GM19467 (cell line): ENCODE measurements around the gene ZNF827.

Experiments
- ATAC-seq: cut with Tn5 transposase; IDR thresholded peaks from one replicate; pipeline ENCODE4 v1.9.1; 2021; ENCODE audit warnings: mild to moderate bottlenecking, moderate library complexity; ENCODE audit not compliant: unreplicated experiment

Gene ZNF827

DNA sequence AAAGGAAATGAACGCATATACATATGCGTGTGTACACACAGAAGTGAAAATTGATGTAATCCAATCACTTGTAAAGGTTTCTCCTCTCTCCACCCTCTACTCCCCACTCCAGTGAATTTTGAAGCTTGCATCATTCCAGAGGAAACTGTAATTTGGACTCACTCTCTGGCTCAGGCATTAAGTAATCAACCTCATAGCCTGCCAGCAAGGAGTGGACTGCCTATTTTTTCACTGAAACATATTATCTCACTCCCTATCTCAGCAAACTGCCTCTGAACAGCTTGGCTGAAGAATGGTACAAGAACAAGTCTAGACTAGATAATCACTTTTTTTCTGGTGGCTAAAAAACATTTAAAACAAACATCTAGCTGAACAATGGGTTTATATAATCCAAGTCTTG is 134.5 kb downstream of the ZNF827 start:
- ATAC-seq: no peak

- no peak for ATAC-seq
Observed at GRCh38 chr4:145799223-145799622, 139.4 kb downstream of the ZNF827 start.

- no peak for ATAC-seq
Observed at GRCh38 chr4:145797278-145797677, 141.3 kb downstream of the ZNF827 start.

DNA sequence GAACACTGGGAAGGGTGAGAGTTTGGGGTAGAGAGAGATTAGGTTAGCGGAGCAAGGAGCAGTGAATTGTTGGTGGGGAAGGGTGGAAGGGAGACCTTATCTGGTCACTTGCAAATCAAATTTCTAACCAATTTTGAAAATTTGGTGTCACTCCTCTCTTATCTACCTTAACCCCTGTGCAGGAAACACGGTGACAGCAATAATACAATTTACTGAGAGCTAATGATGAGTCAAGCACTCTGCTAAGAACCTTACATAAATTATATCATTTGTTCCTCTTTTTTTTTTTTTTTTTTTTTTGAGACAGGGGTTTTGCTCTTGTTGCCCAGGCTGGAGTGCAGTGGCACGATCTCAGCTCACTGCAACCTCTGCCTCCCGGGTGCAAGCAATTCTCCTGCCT is 142.3 kb downstream of the ZNF827 start:
- ATAC-seq: no peak

GRCh38 chr4:145795521-145795920 is 143.1 kb downstream of the ZNF827 start:
- ATAC-seq: no peak

- no peak for ATAC-seq
Observed at GRCh38 chr4:145792429-145792828, 146.2 kb downstream of the ZNF827 start.

GRCh38 chr4:145791988-145792387 is 146.6 kb downstream of the ZNF827 start:
- ATAC-seq: no peak

- ATAC-seq: no peak
Observed at GRCh38 chr4:145788755-145789154, 149.9 kb downstream of the ZNF827 start.

DNA sequence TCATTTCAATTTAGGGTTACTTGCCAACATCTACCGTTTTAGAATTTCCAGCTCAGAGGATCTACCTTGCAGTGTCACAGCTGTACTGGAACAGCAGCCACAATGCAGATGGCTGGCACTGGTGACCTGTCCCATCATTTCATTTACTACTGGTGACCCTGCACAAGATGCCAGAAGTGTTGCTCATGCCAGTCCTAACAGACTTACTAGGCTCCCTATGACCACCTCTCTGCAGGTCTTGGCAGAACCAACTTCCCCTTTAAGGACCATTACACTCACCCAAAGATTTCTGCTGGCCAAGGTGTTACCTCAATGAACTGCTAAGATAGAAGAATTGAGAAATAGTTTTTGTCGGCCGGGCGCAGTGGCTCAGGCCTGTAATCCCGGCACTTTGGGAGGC is 151.8 kb downstream of the ZNF827 start:
- ATAC-seq: no peak

DNA sequence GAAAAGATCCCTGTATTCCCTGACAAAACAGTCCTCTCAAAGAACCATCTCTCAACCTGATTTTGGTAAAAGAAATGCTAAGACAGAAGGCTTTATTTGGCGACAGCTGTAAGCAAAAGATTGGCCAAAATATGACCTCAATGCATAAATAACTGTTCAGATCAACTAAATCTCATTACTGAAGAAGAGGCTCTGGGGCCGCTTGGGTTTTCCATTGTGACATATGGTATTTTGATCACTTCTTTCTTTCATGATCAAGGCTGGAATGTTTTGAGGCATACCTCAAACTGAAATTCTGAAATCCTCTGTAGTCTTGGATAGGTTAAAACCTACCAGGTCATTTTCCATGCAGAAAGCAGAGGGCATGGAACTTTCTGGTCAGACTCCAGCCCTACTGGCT is 152.4 kb downstream of the ZNF827 start:
- ATAC-seq: no peak

DNA sequence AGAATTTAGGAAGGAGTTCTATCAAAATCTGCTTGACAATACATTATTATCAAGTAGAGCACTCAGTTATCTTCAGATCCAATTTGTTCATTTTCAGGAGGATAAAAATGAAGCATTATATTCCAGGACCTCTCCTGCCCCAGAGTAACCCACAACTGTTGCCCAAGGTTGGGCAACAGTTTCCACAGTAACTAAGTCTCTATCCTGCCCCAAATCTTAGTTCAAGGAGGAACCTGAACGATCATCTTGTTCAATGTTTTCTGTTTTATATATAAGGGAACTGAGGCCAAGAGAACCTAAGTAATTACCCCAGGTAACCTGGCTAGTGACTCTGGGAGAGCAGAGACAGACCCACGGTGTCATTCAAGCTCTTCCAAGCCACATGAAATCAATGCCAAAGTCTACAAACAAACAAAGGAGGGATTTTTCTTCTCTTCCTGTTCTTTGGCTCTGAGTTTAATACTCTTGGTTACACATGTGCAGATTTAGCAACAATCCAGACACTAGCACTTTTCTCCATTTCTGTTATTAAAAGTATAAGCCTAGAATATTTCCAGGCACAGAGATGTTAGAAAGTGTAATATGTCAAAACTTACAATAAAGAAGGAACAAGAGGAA is 153.1 kb downstream of the ZNF827 start:
- ATAC-seq: no peak

GRCh38 chr4:145784036-145784435 is 154.6 kb downstream of the ZNF827 start:
- ATAC-seq: no peak

DNA sequence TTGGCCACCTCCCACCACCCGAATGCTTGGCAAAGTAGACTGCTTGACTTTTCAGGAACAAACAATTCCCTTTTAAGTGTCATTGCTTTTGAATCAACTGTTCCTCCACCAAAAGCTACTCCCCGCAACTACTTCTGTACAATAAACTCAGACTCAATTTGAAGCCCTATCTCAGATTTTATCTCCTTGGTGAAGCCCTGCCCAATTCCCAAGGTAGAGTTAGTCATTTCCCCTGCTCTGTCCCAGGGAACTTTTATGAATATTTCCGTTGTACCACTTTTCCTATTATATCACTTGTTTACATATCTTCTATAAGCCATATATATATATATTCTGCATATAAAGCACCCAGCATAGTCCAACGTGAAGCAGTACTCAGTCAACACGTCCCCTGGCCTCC is 155.9 kb downstream of the ZNF827 start:
- ATAC-seq: no peak

DNA sequence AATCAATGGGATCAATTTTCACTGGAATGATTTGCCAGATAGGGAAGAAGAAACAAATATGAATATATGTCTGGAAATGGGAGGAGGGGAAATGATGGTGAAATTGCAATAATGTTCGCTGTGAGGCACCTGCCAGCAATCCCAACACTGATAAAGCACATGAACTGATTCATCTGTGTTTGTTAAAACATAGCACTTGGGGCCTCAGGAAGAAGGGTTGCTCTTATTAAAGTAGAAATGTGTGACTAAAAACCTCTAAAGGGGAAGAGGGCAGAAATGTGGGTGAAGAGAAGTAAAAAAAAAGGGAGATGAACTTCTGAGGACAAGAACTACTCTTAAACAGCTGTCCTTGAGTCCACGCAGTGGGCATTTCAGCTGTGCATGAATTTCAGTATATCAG is 157.3 kb downstream of the ZNF827 start:
- ATAC-seq: no peak

GRCh38 chr4:145779319-145779801 is 159.3 kb downstream of the ZNF827 start:
- no peak for ATAC-seq

GRCh38 chr4:145776208-145776607 is 162.4 kb downstream of the ZNF827 start:
- no peak for ATAC-seq

DNA sequence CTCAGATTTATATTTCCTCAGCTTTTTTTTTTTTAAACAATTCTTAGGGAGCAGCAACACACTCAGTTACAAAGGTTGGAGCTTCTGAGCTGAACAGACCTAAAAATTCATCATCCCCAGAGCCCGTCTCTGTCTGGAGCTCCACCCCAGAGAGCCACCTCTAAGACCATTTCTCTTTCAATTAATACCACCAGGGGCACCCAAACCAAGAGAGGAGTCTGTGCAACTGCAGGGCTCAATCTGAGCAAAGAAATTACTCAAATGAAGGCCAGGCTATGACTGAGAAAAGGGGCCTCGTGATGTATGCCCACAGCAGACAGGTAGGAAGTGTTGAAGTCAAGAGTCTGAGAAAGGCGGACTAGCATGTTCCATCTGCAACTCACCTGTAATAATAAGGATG is 163.2 kb downstream of the ZNF827 start:
- ATAC-seq: no peak

DNA sequence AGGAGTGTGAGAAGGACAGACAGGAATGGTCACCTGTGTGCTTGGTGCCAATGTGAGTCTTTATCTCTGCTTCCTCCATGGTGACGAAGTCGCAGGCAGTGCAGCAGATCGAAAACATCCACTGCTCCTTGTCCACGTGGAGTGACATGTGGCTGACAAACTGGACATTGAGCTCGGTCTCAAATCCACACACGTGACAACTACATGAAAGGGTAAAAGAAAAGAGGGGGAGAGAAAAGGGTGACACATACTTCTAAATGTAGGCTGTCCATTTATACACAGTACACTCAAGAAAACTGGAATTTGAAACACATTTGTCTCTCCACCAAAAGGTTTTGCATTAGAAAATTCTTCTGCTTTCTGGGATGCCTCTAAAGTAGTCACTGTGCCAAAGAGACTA is 164.2 kb downstream of the ZNF827 start:
- ATAC-seq: no peak

DNA sequence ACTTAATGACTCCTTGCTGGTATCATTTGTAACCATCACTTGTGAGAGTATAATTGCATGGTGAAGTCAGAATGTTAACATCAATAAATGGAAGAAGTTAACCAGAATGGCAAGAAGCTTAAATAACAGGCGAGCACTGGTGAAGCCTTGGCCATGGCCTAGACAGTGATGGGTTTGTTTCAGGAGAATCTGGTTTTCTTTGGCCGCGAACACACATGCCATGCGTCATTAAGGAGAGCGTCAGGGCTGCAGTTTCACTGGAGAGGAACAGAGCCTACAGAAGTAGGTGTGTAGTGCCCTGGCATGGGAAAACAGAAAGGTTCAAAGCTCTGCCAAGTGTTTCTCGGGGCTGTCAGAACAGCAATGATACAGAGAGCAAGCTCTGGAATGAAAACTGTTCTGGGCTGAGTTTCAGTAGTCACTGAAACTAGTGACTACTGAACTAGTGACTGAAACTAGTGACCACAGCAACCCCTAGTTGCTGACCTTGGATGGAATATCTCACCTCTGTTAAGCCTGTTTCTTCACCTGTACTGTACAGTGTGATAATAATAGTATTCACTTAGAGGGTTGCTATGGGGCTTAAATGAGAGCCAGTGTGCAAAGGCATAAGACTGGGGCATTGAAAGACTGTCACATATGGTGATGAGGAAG is 164.9 kb downstream of the ZNF827 start:
- peak; percentile 88 for ATAC-seq

GRCh38 chr4:145772347-145772746 is 166.3 kb downstream of the ZNF827 start:
- no peak for ATAC-seq

DNA sequence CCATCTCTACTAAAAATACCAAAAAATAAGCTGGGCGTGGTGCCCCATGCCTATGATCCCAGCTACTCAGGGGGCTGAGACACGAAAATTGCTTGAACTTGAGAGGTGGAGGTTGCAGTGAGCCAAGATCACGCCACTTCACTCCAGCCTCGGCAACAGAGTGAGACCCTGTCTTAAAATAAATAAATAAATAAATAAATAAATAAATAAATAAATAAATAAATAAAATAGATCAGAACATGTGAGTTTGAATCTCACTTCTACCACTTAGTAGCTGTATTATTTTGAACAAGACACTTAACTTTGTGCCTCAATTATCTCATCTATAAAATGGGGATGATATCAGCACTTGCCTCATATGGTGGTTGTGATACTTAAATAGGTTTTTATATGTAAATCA is 168.5 kb downstream of the ZNF827 start:
- ATAC-seq: no peak

- ATAC-seq: no peak
Observed at GRCh38 chr4:145769450-145770037, 169.1 kb downstream of the ZNF827 start.
